H1 (cell line): ENCODE results near the gene CTPS1. TPM values are rescaled to one million over a fixed set of nuclear protein-coding genes. Genes with fewer than 3 reads are reported as not detected.

Experiments used
- CTCF ChIA-PET: fragments of 300-600 bp; sonication (Branson Sonifier 250); formaldehyde crosslinking; loops from one replicate; lab custom pipeline; 2021; ENCODE audit not compliant: partially characterized antibody; lab: Charles Lee
- POLR2A ChIA-PET: fragments of 300-600 bp; sonication (Branson Sonifier 250); formaldehyde crosslinking; loops from one replicate; lab custom pipeline; 2021; ENCODE audit warnings: inconsistent platforms; ENCODE audit not compliant: partially characterized antibody; lab: Charles Lee
- DNase-seq, 2 experiments: peaks; one replicate each; pipeline versions ENCODE4 v3.0.0 to v3.0.0-alpha.2; 2010 to 2022; ENCODE audit warnings: low spot score in 2 of 2, low read depth in 1 of 2, mixed read lengths in 1 of 2
- FAIRE-seq: peaks from 2 replicates; lab custom pipeline; 2011; peaks lifted over from hg19 to GRCh38; lab: Jason Lieb, UNC
- H2AFZ ChIP-seq: 2 replicates; pipeline ENCODE4 v1.8.1; 2012; ENCODE audit warnings: low read length, inconsistent platforms
- H2AK5ac ChIP-seq: 2 replicates; pipeline ENCODE4 v1.6.1; 2013; ENCODE audit warnings: low read depth, low read length
- H2BK120ac ChIP-seq: replicated peaks from 2 replicates; pipeline ENCODE3; 2013; ENCODE audit warnings: low read depth, low read length, inconsistent platforms
- H2BK12ac ChIP-seq: 2 replicates; pipeline ENCODE4 v1.6.1; 2013; ENCODE audit warnings: low read depth, low read length
- H2BK15ac ChIP-seq: 2 replicates; pipeline ENCODE4 v1.6.1; 2013; ENCODE audit warnings: low read length
- H2BK20ac ChIP-seq: 2 replicates; pipeline ENCODE4 v1.6.1; 2013; ENCODE audit warnings: low read length
- H2BK5ac ChIP-seq: 2 replicates; pipeline ENCODE4 v1.6.1; 2013; ENCODE audit warnings: low read depth, low read length
- H3K14ac ChIP-seq: 2 replicates; pipeline ENCODE4 v1.6.1; 2013; ENCODE audit warnings: inconsistent platforms; ENCODE audit not compliant: insufficient read length
- H3K18ac ChIP-seq: 2 replicates; pipeline ENCODE4 v1.6.1; 2013; ENCODE audit warnings: low read length; ENCODE audit errors: extremely low read depth
- H3K23ac ChIP-seq: 2 replicates; pipeline ENCODE4 v1.6.1; 2013; ENCODE audit warnings: inconsistent platforms; ENCODE audit not compliant: insufficient read length
- H3K23me2 ChIP-seq: 2 replicates; pipeline ENCODE4 v1.6.1; 2013; ENCODE audit warnings: low read depth, low read length
- H3K27ac ChIP-seq: 2 replicates; pipeline ENCODE4 v1.6.1; 2011; ENCODE audit warnings: low read depth, low read length, inconsistent platforms
- H3K27me3 ChIP-seq, 4 experiments: replicated peaks in 1 of 4; 1 replicate in 1 of 4; 2 replicates in 3 of 4; pipeline versions ENCODE4 v1.6.1 to v1.8.1; 2011 to 2013; ENCODE audit warnings: low read length in 3 of 4, mild to moderate bottlenecking in 3 of 4, inconsistent platforms in 2 of 4, mixed read lengths in 2 of 4, moderate library complexity in 1 of 4; ENCODE audit not compliant: control insufficient read depth in 3 of 4, insufficient read depth in 3 of 4; ENCODE audit errors: extremely low read depth in 1 of 4
- H3K36me3 ChIP-seq, 4 experiments: 2 replicates each; pipeline versions ENCODE4 v1.6.1 to v1.8.1; 2011 to 2013; ENCODE audit warnings: mild to moderate bottlenecking in 4 of 4, low read length in 3 of 4, moderate library complexity in 2 of 4, control low read depth in 1 of 4, inconsistent platforms in 1 of 4; ENCODE audit not compliant: insufficient read depth in 4 of 4, control insufficient read depth in 2 of 4
- H3K4ac ChIP-seq: replicated peaks from 2 replicates; pipeline ENCODE3; 2013; ENCODE audit warnings: low read length, low read depth, mixed read lengths, inconsistent platforms; ENCODE audit not compliant: insufficient read length
- H3K4me1 ChIP-seq, 4 experiments: replicated peaks in 1 of 4; 1 replicate in 1 of 4; 2 replicates in 3 of 4; pipeline versions ENCODE4 v1.6.1 to v1.8.1; 2011 to 2013; ENCODE audit warnings: low read length in 3 of 4, inconsistent platforms in 2 of 4, mixed read lengths in 1 of 4; ENCODE audit not compliant: insufficient read depth in 4 of 4, control insufficient read depth in 3 of 4
- H3K4me2 ChIP-seq, 2 experiments: 2 replicates each; pipeline versions ENCODE4 v1.6.1 to v1.8.1; 2011 to 2013; ENCODE audit warnings: low read depth in 2 of 2, low read length in 2 of 2, control low read depth in 1 of 2, inconsistent platforms in 1 of 2, mild to moderate bottlenecking in 1 of 2; ENCODE audit not compliant: insufficient read depth in 1 of 2
- H3K4me3 ChIP-seq, 4 experiments: fragments of 200-600, 300-600 bp in 1 of 4; sonication (generic), shearing (Covaris generic), sonication (Bioruptor Twin) in 1 of 4; 2 replicates each; pipeline versions ENCODE4 v1.5.1 to v1.8.1; 2011 to 2016; ENCODE audit warnings: low read length in 4 of 4, low read depth in 3 of 4, control low read depth in 2 of 4, inconsistent platforms in 2 of 4, mild to moderate bottlenecking in 2 of 4, mixed read lengths in 1 of 4, moderate library complexity in 1 of 4; ENCODE audit not compliant: insufficient read depth in 2 of 4; ENCODE audit errors: extremely low read depth in 1 of 4
- H3K56ac ChIP-seq: replicated peaks from 2 replicates; pipeline ENCODE3; 2013; ENCODE audit warnings: low read depth, mild to moderate bottlenecking, mixed read lengths, low read length, inconsistent platforms; ENCODE audit not compliant: insufficient read length
- H3K79me1 ChIP-seq: 2 replicates; pipeline ENCODE4 v1.6.1; 2013; ENCODE audit warnings: low read depth, low read length, control low read depth
- H3K79me2 ChIP-seq, 2 experiments: 2 replicates each; pipeline versions ENCODE4 v1.6.1 to v1.8.1; 2012 to 2013; ENCODE audit warnings: low read length in 2 of 2, mild to moderate bottlenecking in 2 of 2, inconsistent platforms in 1 of 2; ENCODE audit not compliant: insufficient read depth in 2 of 2, control insufficient read depth in 1 of 2
- H3K9ac ChIP-seq, 4 experiments: replicated peaks in 1 of 4; 1 replicate in 1 of 4; 2 replicates in 3 of 4; pipeline versions ENCODE4 v1.6.1 to v1.8.1; 2011 to 2013; ENCODE audit warnings: low read depth in 3 of 4, low read length in 3 of 4, control low read depth in 2 of 4, mild to moderate bottlenecking in 2 of 4, moderate library complexity in 2 of 4, inconsistent platforms in 1 of 4; ENCODE audit errors: extremely low read depth in 1 of 4
- H3K9me3 ChIP-seq, 2 experiments: 2 replicates each; pipeline versions ENCODE4 v1.6.1 to v1.8.1; 2012 to 2013; ENCODE audit warnings: mild to moderate bottlenecking in 2 of 2, moderate library complexity in 2 of 2, control low read depth in 1 of 2, inconsistent platforms in 1 of 2, low read depth in 1 of 2, low read length in 1 of 2, mixed read lengths in 1 of 2; ENCODE audit not compliant: insufficient read depth in 2 of 2
- H4K20me1 ChIP-seq, 2 experiments: replicated peaks in 1 of 2; 2 replicates each; pipeline versions ENCODE3 to v1.8.1; 2011 to 2013; ENCODE audit warnings: inconsistent platforms in 2 of 2, low read length in 2 of 2, mild to moderate bottlenecking in 1 of 2; ENCODE audit not compliant: insufficient read depth in 2 of 2, control insufficient read depth in 1 of 2
- H4K5ac ChIP-seq: 2 replicates; pipeline ENCODE4 v1.6.1; 2013; ENCODE audit warnings: low read length, low read depth, mixed read lengths, inconsistent platforms; ENCODE audit not compliant: insufficient read length
- H4K8ac ChIP-seq: 2 replicates; pipeline ENCODE4 v1.8.0; 2013; ENCODE audit warnings: mild to moderate bottlenecking, moderate library complexity, low read length, inconsistent platforms; ENCODE audit not compliant: insufficient read depth; ENCODE audit errors: extremely low read depth
- H4K91ac ChIP-seq: replicated peaks from 2 replicates; pipeline ENCODE3; 2013; ENCODE audit warnings: low read length, mixed read lengths, inconsistent platforms; ENCODE audit not compliant: insufficient read length
- CBX8 ChIP-seq: fragments of 300-800, 300-1000 bp; sonication (generic); IDR thresholded peaks from 2 replicates; pipeline ENCODE4 v1.7.1; 2016; ENCODE audit warnings: low read depth, low read length, borderline replicate concordance
- CEBPB ChIP-seq: IDR thresholded peaks from 2 replicates; pipeline ENCODE4 v1.6.1; 2012; ENCODE audit warnings: low read depth, low read length
- CHD1 ChIP-seq: IDR thresholded peaks from 2 replicates; pipeline ENCODE4 v1.6.1; 2012; ENCODE audit warnings: low read depth, low read length, improper control_type of control experiment
- GABPA ChIP-seq: IDR thresholded peaks from 2 replicates; pipeline ENCODE4 v1.6.1; 2011; ENCODE audit warnings: mild to moderate bottlenecking, low read length, moderate library complexity, borderline replicate concordance; ENCODE audit not compliant: insufficient read depth
- KDM1A ChIP-seq: fragments of 200-600, 300-600 bp; sonication (generic); IDR thresholded peaks from 2 replicates; pipeline ENCODE4 v1.7.1; 2016; ENCODE audit warnings: mild to moderate bottlenecking, low read length, borderline replicate concordance
- POU5F1 ChIP-seq: IDR thresholded peaks from 2 replicates; pipeline ENCODE4 v1.6.1; 2011; ENCODE audit warnings: low read depth, mild to moderate bottlenecking, low read length, moderate library complexity
- SP2 ChIP-seq: IDR thresholded peaks from 2 replicates; pipeline ENCODE4 v1.6.1; 2012; ENCODE audit warnings: mild to moderate bottlenecking, low read length, inconsistent platforms
- YY1 ChIP-seq: IDR thresholded peaks from 2 replicates; pipeline ENCODE4 v1.6.1; 2011; ENCODE audit warnings: low read depth, mild to moderate bottlenecking, low read length
- WGBS, 2 experiments: shearing (Covaris generic) in 1 of 2; methylation state at CpG; one replicate each; pipeline versions ENCODE4 v1.1.6 to v1.1.7; 2013 to 2015; ENCODE audit warnings: low lambda C conversion rate in 2 of 2, mixed read lengths in 2 of 2, inconsistent platforms in 1 of 2, low coverage in 1 of 2, missing lambda C conversion rate in 1 of 2; ENCODE audit not compliant: insufficient replicate concordance in 2 of 2, insufficient coverage in 1 of 2, insufficient read length in 1 of 2; ENCODE audit errors: extremely low coverage in 1 of 2, missing lambda C conversion rate in 1 of 2; 5-methylcytosine and 5-hydroxymethylcytosine counted together
- polyA plus RNA-seq, 7 experiments: library from polyadenylated mRNA; depleted of rRNA in 3 of 7; stranded (reverse) in 5 of 7; unstranded in 2 of 7; fragments of >200 nt in 5 of 7; fragments of 200-250 nt in 2 of 7; gene quantifications; 1 replicate in 5 of 7; 2 replicates in 1 of 7; 4 replicates in 1 of 7; pipeline versions ENCODE4 v1.2.1 to v1.2.3, GENCODE V29; 2011 to 2013; ENCODE audit warnings: missing spikeins in 2 of 7, mixed read lengths in 2 of 7
- total RNA-seq: library from RNA; stranded (reverse); fragmentation: NEBNext Ultra II Directional; extraction: Animal tissue kit (Norgen Biotek cat#: 25700); gene quantifications from 2 replicates; pipeline ENCODE4 v1.2.1, GENCODE V29; 2021
- TF ChIP-seq, protein P1 (sequence below): IDR thresholded peaks from 2 replicates; pipeline ENCODE4 v1.6.1; 2011; ENCODE audit warnings: low read depth, mild to moderate bottlenecking, low read length; ENCODE audit not compliant: insufficient read depth
- TF ChIP-seq, protein P2 (sequence below): IDR thresholded peaks from 2 replicates; pipeline ENCODE4 v1.6.1; 2012; ENCODE audit warnings: low read length, inconsistent platforms

Gene CTPS1
- total and polyA plus RNA-seq, 2 of the 8 experiments (the other 6 are each of a cell fraction or from before 2014, with no cell fraction given): 35.5 to 103 TPM

DNA sequence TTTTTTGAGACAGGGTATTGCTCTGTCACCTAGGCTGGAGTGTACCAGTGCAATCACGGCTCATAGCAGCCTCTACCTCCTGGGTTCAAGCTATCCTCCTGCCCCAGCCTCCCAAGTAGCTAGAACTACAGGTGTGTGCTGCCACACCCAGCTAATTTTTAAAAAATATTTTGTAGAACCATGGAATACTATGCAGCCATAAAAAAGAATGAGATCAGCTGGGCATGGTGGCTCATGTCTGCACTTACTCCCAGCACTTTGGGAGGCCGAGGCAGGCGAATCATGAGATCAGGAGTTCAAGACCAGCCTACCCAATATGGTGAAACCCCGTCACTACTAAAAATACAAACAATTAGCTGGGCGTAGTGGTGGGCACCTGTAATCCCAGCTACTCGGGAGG lies 29.9 kb upstream of the CTPS1 start:
- Histone ChIP-seq H3K4ac (no peak overlapping the region), H3K18ac (no peak overlapping the region), H2BK120ac (no peak overlapping the region), H4K8ac (no peak overlapping the region), H3K9me3 (no peaks in the 10 kb centered on the region), H3K79me2 (no peaks in the 10 kb centered on the region), H4K91ac (no peak overlapping the region), H2BK20ac (no peak overlapping the region), H3K27ac (no peak overlapping the region), H2AK5ac (no peak overlapping the region), H3K9ac (no peak overlapping the region), H2AFZ (no peak overlapping the region), H3K4me1 (peaks cover 0 to 2% (median 0%) of the 10 kb centered on the region in 4 experiments; a peak in 3 of 7 replicates), H3K79me1 (no peaks in the 10 kb centered on the region), H4K20me1 (no peaks in the 10 kb centered on the region), H4K5ac (no peak overlapping the region), H2BK5ac (no peak overlapping the region), H3K56ac (no peak overlapping the region), H3K27me3 (no peaks in the 10 kb centered on the region; a peak in 2 of 7 replicates), H3K4me3 (no peak overlapping the region), H2BK15ac (no peak overlapping the region), H3K23ac (no peak overlapping the region), H2BK12ac (no peak overlapping the region), H3K14ac (no peak overlapping the region), H3K4me2 (no peak overlapping the region), H3K36me3 (no peaks in the 10 kb centered on the region), H3K23me2 (no peaks in the 10 kb centered on the region)
- DNase-seq (no peak), FAIRE-seq (no peak)
- TF ChIP-seq POU5F1 (no peak), CBX8 (no peak), CHD1 (no peak), SP2 (no peak), YY1 (no peak), KDM1A (no peak), CEBPB (no peak), GABPA (no peak)
- TF ChIP-seq, protein P1, sequence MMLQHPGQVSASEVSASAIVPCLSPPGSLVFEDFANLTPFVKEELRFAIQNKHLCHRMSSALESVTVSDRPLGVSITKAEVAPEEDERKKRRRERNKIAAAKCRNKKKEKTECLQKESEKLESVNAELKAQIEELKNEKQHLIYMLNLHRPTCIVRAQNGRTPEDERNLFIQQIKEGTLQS: no peak
- TF ChIP-seq, protein P2, sequence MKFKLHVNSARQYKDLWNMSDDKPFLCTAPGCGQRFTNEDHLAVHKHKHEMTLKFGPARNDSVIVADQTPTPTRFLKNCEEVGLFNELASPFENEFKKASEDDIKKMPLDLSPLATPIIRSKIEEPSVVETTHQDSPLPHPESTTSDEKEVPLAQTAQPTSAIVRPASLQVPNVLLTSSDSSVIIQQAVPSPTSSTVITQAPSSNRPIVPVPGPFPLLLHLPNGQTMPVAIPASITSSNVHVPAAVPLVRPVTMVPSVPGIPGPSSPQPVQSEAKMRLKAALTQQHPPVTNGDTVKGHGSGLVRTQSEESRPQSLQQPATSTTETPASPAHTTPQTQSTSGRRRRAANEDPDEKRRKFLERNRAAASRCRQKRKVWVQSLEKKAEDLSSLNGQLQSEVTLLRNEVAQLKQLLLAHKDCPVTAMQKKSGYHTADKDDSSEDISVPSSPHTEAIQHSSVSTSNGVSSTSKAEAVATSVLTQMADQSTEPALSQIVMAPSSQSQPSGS: no peak
- CTCF ChIA-PET: interaction anchor here (0.7 to 25.1 kb wide), 25 partner anchors 9 to 352 kb away, joined by 3 to 917 read pairs (median 4); partner anchors contain the start of gene CITED4
- 95% methylated on average over 5 of the region's 6 CpGs; no CpG with 5 or more reads in 1 of the 2 experiments for WGBS, 2 experiments
- POLR2A ChIA-PET: interaction anchor here (1.7 to 3.3 kb wide), 3 partner anchors 35 to 258 kb away, joined by 4 to 25 read pairs (median 7); partner anchors contain the start of genes CITED4 and NFYC
